Type B pancreatic cell (in vitro differentiated cells): ENCODE data around the gene SGCA. TPM values are rescaled to one million over a fixed set of nuclear protein-coding genes. Genes with fewer than 3 reads are reported as not detected.

Experiments used
- DNase-seq: peaks from one replicate; pipeline ENCODE4 v3.0.0; 2021; ENCODE audit warnings: mixed read lengths; ENCODE audit not compliant: unreplicated experiment; ENCODE audit errors: extremely low spot score
- H3K27ac Mint-ChIP-seq: 2 replicates; pipeline ENCODE4 v1.8.0; 2021; ENCODE audit warnings: mild to moderate bottlenecking, mixed read lengths
- H3K27me3 Mint-ChIP-seq: 2 replicates; pipeline ENCODE4 v1.8.0; 2021; ENCODE audit warnings: mixed read lengths
- H3K36me3 Mint-ChIP-seq: 2 replicates; pipeline ENCODE4 v1.8.0; 2021; ENCODE audit warnings: mixed read lengths
- H3K4me1 Mint-ChIP-seq: one replicate; pipeline ENCODE4 v1.8.0; 2021; ENCODE audit warnings: mixed read lengths; ENCODE audit not compliant: unreplicated experiment
- H3K4me3 Mint-ChIP-seq: 2 replicates; pipeline ENCODE4 v1.8.0; 2021; ENCODE audit warnings: mild to moderate bottlenecking, mixed read lengths
- H3K9me3 Mint-ChIP-seq: 2 replicates; pipeline ENCODE4 v1.8.0; 2021; ENCODE audit warnings: mixed read lengths
- total RNA-seq: library from RNA; stranded (reverse); gene quantifications from 2 replicates; pipeline ENCODE4 v1.2.1, GENCODE V29; 2021; ENCODE audit warnings: low replicate concordance
- TF ChIP-seq, protein P1 (sequence below): fragments of 200-600 bp; sonication (generic); conservative IDR thresholded peaks from 2 replicates; pipeline ENCODE4 v1.5.0; 2021; ENCODE audit warnings: antibody characterized with exemption, mild to moderate bottlenecking

Gene SGCA
- total RNA-seq, 1 donor from 2014 or later: 0.72 TPM

DNA sequence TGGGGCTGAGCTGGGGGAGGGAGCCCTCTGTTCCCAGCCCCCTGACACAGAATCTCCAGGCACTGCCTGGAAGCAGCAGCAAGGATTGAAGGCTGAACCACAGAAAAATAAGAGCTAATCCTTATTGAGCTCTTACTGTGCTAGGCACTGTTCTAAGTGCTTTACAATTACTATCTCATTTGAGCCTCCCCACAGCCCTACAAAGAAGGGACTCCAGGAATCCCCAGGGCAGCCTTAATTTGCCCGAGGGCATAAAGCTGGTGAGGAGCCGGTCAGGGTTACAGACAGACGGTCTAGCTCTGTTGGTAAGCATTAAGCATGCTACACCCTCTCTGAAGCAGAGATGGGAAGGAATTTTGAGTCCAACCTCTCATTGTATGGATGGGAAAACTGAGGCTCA, 42.9 kb upstream of the SGCA start:
- Mint-ChIP-seq H3K36me3 (no peaks in the 10 kb centered on the region), H3K4me1 (peaks cover 13% of the 10 kb centered on the region), H3K27me3 (peaks cover 35% of the 10 kb centered on the region), H3K27ac (no peak overlapping the region), H3K4me3 (no peak overlapping the region), H3K9me3 (no peaks in the 10 kb centered on the region)
- TF ChIP-seq, protein P1, sequence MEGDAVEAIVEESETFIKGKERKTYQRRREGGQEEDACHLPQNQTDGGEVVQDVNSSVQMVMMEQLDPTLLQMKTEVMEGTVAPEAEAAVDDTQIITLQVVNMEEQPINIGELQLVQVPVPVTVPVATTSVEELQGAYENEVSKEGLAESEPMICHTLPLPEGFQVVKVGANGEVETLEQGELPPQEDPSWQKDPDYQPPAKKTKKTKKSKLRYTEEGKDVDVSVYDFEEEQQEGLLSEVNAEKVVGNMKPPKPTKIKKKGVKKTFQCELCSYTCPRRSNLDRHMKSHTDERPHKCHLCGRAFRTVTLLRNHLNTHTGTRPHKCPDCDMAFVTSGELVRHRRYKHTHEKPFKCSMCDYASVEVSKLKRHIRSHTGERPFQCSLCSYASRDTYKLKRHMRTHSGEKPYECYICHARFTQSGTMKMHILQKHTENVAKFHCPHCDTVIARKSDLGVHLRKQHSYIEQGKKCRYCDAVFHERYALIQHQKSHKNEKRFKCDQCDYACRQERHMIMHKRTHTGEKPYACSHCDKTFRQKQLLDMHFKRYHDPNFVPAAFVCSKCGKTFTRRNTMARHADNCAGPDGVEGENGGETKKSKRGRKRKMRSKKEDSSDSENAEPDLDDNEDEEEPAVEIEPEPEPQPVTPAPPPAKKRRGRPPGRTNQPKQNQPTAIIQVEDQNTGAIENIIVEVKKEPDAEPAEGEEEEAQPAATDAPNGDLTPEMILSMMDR: no peak
- no peak for DNase-seq

DNA sequence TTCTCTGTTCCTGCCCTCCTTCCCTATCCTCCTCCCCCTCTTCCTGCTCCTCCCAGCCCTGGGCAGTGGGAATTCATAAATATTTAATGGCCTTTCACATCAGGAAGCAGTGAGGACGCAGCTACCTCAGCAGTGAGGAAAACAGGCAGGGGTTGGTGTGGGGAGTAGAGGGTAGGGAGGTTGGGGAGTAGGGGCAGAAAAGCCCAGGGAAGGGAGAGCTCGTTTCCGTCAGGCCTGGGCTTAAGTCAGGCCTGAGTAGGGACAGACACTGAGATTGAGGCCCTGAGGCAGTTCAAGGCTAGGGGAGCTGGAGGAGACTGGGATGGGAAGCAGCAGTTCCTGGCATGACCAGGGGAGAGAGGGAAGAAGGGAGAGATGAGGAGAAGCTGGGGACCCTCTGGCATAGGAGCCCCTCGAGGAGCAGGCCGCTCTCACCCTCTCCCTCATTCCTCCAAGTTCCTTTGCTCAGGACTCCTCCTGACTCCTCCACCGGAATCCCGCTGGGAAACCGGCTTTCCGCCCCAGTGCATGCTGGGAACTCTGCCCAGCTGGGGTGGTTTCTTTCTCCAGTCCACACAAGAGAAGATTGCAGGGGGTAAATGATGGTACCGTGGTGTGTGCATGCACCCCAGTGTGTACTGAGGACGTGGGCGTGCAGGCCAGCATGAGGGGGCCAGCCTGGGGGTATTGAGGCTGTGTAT, 42.0 kb upstream of the SGCA start:
- H3K9me3 Mint-ChIP-seq: no peaks in the 10 kb centered on the region
- H3K4me3 Mint-ChIP-seq: no peak overlapping the region
- peaks cover 14% of the 10 kb centered on the region for H3K4me1 Mint-ChIP-seq
- TF ChIP-seq, protein P1: peak; percentile 29
- DNase-seq: no peak
- H3K36me3 Mint-ChIP-seq: no peaks in the 10 kb centered on the region
- peaks cover 33% of the 10 kb centered on the region for H3K27me3 Mint-ChIP-seq
- no peak overlapping the region for H3K27ac Mint-ChIP-seq

DNA sequence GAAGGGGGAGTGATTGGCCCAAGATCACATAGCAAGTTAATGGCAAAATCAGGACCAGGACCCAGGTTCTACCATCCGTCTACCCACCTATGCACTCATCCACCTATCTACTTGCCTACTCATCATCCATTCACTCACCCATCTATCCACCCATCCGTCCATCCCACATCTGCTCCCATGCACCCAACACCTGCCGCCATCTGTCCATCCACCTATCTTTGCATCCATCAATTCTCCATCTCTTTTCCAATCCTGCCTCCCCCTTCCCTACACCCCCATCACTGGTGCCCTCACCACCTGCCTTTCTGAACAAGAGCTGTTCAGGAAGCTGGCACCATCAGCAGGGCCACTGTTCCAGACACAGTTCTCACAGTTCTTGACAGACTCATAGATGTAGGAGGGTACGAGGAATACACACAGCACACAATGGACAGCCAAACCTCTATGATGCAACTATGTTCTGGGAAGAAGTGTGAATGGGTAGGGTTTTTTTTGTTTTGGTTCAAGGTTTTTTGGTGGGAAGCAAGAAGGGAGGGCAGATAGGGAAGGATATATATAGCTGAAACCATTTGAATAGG, 40.3 kb upstream of the SGCA start:
- Mint-ChIP-seq H3K9me3 (no peaks in the 10 kb centered on the region), H3K4me3 (no peak overlapping the region), H3K27ac (no peak overlapping the region), H3K27me3 (peaks cover 23% of the 10 kb centered on the region), H3K4me1 (peaks cover 14% of the 10 kb centered on the region), H3K36me3 (no peaks in the 10 kb centered on the region)
- TF ChIP-seq, protein P1: no peak
- no peak for DNase-seq

DNA sequence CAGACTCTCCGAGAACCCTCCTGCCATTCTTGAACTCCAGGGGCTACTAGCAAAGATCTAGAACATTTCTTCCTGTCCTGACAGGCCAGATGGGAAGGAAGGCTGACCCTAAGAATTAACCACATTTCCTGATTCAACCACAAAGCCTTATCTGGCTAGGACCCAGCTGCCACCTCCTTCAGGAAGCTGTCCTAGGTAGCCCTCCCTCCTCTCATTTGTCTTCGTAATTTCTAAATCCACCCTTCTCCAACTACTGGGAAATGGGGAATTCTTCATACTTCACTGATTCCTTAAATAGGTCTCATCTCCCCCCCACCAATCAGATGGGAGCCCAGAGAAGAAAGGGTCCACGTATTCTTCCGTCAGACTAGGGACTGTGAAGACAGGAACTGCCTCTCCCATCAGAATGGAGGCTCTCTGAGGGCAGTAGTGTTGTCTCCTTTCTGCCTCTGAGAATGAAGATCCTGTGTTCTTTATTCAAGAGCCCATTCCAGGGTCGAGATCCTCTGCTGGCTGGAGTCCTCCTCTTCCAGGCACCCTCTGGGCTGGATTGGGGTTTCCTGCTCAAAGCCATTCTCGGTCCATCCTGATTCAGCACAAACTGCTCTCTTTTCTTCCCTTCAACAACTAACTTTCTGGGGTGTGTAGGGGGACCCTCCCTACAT, 38.0 kb upstream of the SGCA start:
- H3K4me1 Mint-ChIP-seq: peaks cover 24% of the 10 kb centered on the region
- H3K36me3 Mint-ChIP-seq: no peaks in the 10 kb centered on the region
- TF ChIP-seq, protein P1: no peak
- no peak overlapping the region for H3K4me3 Mint-ChIP-seq
- no peak overlapping the region for H3K27ac Mint-ChIP-seq
- H3K27me3 Mint-ChIP-seq: peaks cover 22% of the 10 kb centered on the region
- no peaks in the 10 kb centered on the region for H3K9me3 Mint-ChIP-seq
- DNase-seq: no peak

DNA sequence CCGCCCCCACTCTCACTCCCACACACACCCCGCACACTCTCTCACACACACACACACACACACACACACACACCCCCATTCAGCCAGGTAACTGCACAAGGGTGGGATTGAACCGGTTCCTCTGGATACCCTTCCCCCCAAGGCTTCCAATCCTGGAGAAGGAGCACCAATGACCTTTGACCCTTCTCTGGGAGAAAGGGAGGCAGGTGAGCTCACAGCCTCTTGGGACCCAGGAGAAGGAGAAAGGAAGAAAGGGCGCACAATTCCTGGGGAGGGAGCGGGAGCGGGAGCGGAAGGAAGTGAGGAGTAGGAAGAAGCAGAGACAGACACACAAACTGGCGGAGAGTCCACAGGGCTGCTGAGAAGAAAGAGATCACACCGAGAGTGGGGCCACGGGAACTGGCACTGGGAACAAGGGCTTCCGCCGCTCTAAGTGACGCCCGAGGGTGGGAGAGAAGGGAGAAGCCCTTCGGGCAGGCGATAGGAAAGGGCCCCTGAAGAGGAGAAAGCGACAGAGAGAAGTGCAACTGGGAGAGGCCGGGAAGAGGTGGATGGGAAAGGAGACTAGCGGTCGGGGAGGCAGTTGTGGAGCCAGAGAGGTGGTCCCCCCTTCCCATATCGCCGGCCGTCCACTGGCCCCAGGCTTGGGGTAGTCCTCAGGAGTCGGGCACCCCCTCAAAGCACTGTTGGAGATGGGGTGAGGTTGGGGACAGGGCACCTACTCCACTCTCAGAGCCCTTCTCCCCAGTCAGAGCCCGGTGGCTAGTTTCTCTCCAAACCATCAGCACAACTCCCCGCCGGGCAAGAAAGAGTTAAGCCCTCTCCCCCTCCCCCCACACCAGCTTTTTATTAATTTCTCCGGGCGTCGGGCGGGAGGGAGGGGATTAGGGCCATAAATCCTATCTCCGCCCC, 37.1 kb upstream of the SGCA start:
- Mint-ChIP-seq H3K27ac (peak overlapping the region; percentile 85), H3K4me1 (peaks cover 21% of the 10 kb centered on the region), H3K4me3 (peak overlapping the region; percentile 96), H3K9me3 (no peaks in the 10 kb centered on the region), H3K36me3 (no peaks in the 10 kb centered on the region), H3K27me3 (peaks cover 22% of the 10 kb centered on the region)
- no peak for DNase-seq
- TF ChIP-seq, protein P1: no peak
